Measurements from ENCODE around the gene PPFIBP2.
"Not testable (repeated sequence)": the region's sequence is repeated elsewhere in the genome, so short reads cannot be mapped to it uniquely, and the experiment has no call there.

PPFIBP2 gene

DNA sequence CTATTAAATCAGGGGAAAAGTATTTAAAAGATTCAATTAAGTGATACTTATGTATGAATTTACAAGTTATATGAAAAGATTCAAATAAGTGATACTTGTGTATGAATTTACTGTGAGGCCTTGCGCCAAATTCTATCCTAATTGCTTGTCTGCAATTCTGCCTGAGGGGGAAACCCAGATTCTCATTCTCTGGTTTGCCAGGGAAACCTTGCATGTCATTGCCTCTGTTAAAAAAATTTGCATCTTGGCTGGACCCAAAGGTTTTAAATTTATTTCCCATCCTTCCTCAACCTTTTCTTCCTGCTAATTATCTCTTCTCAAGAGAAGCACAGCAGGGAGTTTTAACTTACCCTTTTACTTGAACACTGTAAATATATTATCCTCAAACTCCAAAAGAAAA, 14.7 kb upstream of the PPFIBP2 start:
- DNase-seq (ENCODE audit: low read depth, low spot score), result no peak

GRCh38 chr11:7500251-7500650, 13.5 kb upstream of the PPFIBP2 start:
- DNase-seq (ENCODE audit: low read depth, low spot score), result no peak

GRCh38 chr11:7501251-7501650, 12.5 kb upstream of the PPFIBP2 start:
- no peak for DNase-seq (ENCODE audit: low read depth, low spot score)

DNA sequence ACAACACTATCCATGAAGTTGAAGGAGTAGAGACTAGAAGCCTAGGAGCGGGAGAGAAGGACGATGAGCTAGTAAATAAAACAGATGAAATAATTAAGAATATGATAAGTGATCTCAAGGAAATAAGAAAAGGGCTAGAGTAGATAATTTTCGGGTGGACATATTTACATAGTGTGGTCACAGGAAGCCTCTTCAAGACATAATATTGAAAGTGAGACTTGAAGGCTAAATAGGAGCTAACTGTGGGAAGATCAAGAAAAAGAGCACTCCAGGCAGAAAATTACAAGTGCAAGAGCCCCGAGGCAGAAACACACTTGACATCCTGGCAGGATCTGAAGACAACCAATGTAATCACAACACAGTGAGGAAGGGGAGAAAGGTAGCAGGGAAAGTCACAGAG, 11.9 kb upstream of the PPFIBP2 start:
- DNase-seq (ENCODE audit: low read depth, low spot score), result no peak

DNA sequence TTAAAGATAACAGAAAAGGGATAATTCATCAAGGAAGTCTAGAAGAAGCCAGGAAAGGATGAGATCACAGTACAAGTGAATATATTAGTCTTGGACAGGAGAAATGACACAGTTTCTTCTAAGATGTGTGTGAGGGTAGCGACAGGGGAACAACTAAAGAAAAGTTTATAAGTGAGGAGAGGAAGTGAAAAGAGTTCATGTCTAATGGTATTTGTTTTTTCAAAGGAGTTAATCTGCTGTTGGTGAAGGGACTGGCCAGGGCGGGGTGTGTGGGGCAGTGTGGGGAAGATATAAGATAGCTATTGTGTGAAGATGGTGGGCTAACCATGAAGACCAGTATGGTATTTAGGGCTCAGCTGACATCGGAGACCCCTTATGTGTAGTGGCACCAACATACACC, 7.6 kb upstream of the PPFIBP2 start:
- DNase-seq (ENCODE audit: low read depth, low spot score), result no peak

DNA sequence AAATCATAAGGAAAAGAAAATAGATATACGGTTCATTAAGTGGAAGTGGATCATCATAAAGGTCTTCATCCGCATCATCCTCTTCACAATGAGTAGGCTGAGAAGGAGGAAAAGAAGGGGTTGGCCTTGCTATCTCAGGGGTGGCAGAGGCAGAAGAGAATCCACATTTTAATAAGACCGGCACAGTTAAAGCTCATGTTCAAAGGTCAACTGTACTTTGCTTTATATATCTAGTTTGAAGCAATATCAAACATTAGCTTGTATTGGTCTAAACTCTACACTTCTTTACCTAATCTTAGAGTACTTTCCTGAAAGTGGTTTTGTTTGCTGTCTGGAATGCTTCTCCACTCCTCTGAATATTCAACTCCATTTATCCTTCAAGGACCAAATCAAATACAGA, 5.7 kb upstream of the PPFIBP2 start:
- DNase-seq (ENCODE audit: low read depth, low spot score), result no peak

DNA sequence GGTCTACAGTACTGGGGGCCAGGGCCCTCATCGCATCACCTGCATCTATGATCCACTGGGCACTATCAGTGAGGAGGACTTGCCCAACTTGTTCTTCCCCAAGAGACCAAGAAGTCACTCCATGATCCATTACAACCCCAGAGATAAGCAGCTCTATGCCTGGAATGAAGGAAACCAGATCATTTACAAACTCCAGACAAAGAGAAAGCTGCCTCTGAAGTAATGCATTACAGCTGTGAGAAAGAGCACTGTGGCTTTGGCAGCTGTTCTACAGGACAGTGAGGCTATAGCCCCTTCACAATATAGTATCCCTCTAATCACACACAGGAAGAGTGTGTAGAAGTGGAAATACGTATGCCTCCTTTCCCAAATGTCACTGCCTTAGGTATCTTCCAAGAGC, 3.8 kb upstream of the PPFIBP2 start:
- DNase-seq (ENCODE audit: low read depth, low spot score), result no peak

- no peak for DNase-seq (ENCODE audit: low read depth, low spot score)
Measured at GRCh38 chr11:7511401-7511800, 2.4 kb upstream of the PPFIBP2 start.

DNA sequence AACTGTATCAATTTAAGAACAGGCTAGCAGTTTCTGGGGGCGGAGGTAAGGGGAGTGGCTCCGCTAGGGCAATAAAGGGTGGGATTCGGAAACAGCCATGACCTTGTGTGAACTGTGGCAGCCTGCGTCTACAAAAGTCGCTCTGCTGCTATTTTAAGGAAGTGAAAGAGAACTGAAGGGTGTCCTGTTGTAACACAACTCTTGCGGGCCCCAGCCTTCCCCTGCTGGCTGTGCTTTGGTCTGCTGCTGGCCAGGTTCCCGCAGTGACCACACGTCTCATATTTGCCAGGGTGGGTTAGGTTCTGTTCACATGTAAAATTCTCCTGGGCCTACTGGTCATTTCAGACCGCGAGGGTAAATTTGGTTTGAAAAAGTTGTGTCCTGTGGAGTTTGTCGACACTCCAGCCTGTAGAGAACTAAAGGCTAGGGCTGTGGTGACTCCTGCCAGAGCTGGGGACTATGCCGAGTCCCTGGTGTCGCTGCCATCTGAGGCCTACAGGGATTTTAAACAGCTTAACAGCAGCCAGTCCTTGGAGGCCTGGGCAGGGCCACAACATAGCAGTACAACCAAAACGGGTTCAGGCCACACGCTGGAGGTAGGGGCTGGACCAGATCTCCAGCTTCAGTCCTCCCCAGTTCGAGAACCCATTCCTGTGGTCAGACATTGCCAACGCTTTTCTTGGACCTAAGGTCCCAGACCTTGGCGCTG, 1.1 kb upstream of the PPFIBP2 start:
- no peak for DNase-seq (ENCODE audit: low read depth, low spot score)

- DNase-seq (ENCODE audit: low read depth, low spot score), result no peak
Measured at GRCh38 chr11:7514099-7514591, 346 bp downstream of the PPFIBP2 start.

GRCh38 chr11:7515447-7515886, 1.7 kb downstream of the PPFIBP2 start:
- no peak for DNase-seq (ENCODE audit: low read depth, low spot score)

GRCh38 chr11:7516475-7516874, 2.7 kb downstream of the PPFIBP2 start:
- no peak for DNase-seq (ENCODE audit: low read depth, low spot score)

DNA sequence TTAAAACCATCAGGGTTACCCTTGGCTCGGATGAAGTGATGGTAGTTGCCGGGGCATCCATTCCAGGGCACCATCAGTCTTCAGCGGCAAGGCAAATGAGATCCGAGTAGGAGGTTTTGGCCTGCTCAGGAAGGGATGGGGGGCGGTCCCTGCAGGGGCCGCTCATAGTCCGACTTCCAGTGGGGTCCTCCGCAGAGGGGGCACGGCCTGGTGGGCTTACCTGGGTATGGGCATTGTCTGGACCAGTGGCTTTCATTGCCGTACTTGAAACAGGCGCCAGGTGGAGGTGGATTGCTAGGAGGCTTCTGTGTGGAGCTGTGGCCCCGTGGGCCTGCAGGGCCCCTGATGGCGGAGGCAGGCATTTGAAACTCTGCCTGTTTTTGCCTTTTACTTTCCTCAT, 3.9 kb downstream of the PPFIBP2 start:
- not testable (repeated sequence) for DNase-seq (ENCODE audit: low read depth, low spot score)

DNA sequence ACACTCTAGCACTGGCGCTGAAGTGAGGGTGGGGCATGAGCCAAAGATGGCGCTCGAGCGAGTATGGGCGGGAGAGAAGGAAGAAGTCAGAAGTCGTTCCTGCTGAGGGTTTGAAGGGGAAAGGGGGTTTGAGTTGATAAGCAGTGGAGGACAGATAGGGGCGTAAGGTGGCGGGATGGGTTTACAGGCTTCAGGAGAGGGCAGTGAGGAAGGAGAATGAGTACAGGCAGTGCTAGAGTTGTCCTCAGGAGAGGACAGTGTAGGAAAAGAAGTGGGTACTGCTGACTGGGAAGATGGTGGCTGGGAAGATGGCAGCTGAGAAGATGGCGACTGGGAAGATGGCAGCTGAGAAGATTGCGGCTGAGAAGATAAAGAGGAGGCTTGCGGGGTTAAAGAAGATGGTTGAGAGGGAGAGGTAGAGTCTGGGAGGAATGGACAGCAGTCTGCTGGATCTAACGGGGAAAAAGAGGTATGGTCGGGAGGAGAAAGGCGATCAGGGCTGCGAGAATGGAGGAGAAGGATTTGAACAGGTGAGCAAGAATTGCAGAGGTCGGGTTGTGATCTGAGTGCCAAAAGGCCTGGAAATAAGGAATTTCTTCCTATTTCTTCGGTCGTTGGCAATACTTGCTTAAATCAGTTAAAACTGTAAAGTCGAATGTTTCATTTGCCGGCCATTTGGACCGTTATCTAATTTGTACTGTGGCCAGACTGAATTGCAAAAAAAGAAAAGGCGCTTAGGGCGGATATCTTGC, 5.2 kb downstream of the PPFIBP2 start:
- DNase-seq (ENCODE audit: low read depth, low spot score), result no peak

GRCh38 chr11:7520011-7520942, 6.5 kb downstream of the PPFIBP2 start:
- DNase-seq (ENCODE audit: low read depth, low spot score), result no peak

DNA sequence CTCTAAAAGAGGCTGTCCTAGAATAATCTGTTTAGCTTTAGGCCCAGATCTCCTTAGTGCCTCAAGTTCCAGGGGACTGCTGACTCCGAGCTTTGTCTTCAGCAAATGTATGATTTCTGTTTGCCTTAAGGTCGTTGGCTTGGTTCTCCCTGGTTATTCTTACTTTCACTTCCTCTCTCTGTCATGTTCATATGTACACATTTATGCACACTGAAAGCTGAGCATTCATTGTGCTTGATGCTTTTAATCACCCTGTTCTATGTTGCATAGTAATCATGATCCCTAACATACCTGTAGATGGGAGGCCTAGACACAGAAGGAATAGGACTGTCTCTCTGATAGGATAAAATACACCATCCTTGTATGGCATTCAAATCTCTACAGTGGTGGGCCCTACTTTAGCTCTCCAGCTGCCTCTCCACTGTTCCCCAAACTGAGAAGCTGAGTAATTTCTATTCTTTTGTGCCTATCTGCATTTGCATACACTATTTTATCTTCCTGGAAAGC, 7.2 kb downstream of the PPFIBP2 start:
- DNase-seq (ENCODE audit: low read depth, low spot score), result no peak

- no peak for DNase-seq (ENCODE audit: low read depth, low spot score)
Measured at GRCh38 chr11:7522121-7522520, 8.3 kb downstream of the PPFIBP2 start.

GRCh38 chr11:7522546-7522945, 8.7 kb downstream of the PPFIBP2 start:
- DNase-seq (ENCODE audit: low read depth, low spot score), result no peak

DNA sequence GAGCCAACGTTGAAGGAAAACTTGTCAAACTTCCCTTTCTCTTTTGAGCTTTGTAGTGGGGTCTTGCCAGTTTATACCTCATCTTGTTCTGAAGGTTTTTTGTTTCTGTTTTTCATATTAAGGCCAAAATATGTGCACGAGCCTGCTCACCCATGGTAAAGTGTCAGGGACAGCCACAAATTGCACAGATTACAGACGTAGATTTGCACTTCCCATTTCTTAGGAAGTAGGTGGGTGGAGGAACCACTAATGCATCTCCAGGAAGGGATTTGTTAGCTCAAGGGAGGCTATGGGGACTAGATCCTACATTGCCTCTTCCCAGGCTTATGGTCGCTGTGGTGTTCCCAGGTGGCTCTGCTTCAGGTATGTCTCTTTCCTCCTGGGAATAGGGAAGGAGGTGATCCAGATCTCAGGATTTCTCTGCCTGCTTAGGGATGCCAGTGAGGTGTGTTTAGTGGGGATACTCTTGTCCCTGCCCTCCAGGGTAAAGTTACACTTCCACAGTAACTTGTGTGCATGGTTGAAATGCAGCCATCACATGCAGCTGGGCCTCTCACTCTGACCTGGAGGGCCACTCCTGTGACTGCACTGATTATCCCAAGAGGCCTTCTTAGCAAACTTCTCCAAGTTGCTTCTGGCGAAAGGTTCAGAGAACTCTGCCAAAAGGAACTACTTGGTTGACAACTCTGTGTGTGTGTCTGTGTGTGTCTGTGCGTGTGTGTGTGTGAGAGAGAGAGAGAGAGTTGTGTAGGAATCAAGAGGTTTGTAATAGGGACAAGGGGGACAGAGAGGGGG, 9.8 kb downstream of the PPFIBP2 start:
- DNase-seq (ENCODE audit: low read depth, low spot score), result no peak

GRCh38 chr11:7524462-7525235, 10.8 kb downstream of the PPFIBP2 start:
- no peak for DNase-seq (ENCODE audit: low read depth, low spot score)

All from smooth muscle cell of the brain vasculature (primary cell).